ENCODE measurements around the gene CNTNAP2.
A peak's percentile ranks its signal among the peaks of the same experiment; 100 is the strongest.

Gene CNTNAP2

GRCh38 chr7:148142660-148143248, 2026.2 kb downstream of the CNTNAP2 start:
- DNase-seq (ENCODE audit: low read depth), result peak; percentile 66
- no peak overlapping the region for H3K4me3 ChIP-seq (ENCODE audit: low read depth, low read length)
- TF ChIP-seq CTCF (conservative IDR thresholded peaks at IDR 0.05; ENCODE audit: low read depth, low read length), result peak; percentile 63

DNA sequence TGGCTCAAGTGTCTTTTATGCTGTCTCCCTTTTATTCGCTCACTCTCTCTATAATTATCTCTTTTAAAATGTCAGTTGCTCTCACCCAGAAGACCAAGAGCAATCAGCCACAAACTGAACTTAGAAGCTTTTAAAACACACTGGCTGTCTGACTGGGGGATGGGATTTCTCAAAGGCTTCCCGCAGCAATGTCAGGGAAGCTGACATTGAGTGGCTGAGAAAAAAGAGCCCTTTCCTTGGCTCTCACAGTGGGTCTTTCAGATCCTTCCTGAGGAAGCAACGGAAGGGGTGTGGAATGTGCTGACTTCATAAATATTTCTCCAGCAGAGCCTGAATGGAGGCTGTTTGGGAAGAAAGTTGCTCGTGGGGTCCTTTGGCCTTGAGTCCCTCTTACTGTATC, 2028.2 kb downstream of the CNTNAP2 start:
- H3K4me3 ChIP-seq (ENCODE audit: low read depth, low read length), result no peak overlapping the region
- DNase-seq (ENCODE audit: low read depth), result no peak
- TF ChIP-seq CTCF (conservative IDR thresholded peaks at IDR 0.05; ENCODE audit: low read depth, low read length), result no peak

- no peak for DNase-seq (ENCODE audit: low read depth)
- H3K4me3 ChIP-seq (ENCODE audit: low read depth, low read length), result no peak overlapping the region
- TF ChIP-seq CTCF (conservative IDR thresholded peaks at IDR 0.05; ENCODE audit: low read depth, low read length), result no peak
Observed at GRCh38 chr7:148146346-148146745, 2029.7 kb downstream of the CNTNAP2 start.

DNA sequence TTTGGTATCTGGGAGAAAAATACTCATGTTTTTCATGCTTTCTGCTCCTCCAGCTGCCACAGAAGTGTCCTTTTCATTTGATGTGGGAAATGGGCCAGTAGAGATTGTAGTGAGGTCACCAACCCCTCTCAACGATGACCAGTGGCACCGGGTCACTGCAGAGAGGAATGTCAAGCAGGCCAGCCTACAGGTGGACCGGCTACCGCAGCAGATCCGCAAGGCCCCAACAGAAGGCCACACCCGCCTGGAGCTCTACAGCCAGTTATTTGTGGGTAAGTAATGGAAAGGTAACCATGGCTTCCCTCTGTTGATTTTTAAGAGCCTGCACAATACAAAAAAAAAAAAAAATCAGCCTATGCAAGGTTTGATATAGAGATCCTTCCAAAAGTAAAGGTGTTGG, 2030.8 kb downstream of the CNTNAP2 start:
- DNase-seq (ENCODE audit: low read depth), result no peak
- no peak overlapping the region for H3K4me3 ChIP-seq (ENCODE audit: low read depth, low read length)
- TF ChIP-seq CTCF (conservative IDR thresholded peaks at IDR 0.05; ENCODE audit: low read depth, low read length), result no peak

- DNase-seq (ENCODE audit: low read depth), result no peak
- H3K4me3 ChIP-seq (ENCODE audit: low read depth, low read length), result no peak overlapping the region
- TF ChIP-seq CTCF (conservative IDR thresholded peaks at IDR 0.05; ENCODE audit: low read depth, low read length), result no peak
Observed at GRCh38 chr7:148148456-148148855, 2031.9 kb downstream of the CNTNAP2 start.

DNA sequence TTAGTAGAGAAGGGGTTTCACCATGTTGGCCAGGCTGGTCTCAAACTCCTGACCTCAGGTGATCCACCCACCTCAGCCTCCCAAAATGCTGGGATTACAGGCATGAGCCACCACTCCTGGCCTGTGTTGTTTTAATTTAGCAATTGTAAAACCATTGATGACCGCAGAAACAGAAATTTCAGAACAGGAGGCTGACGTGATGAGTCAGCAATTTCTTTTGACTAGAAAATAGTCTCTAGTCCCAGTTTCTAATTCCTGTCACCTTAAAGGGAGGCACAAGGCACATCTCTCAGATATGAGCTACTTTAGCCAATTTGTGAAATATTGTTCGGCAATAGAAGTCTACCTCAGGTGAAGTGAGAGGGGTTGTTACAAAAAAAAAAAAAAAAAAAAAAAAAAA, 2033.1 kb downstream of the CNTNAP2 start:
- no peak for TF ChIP-seq CTCF (conservative IDR thresholded peaks at IDR 0.05; ENCODE audit: low read depth, low read length)
- no peak overlapping the region for H3K4me3 ChIP-seq (ENCODE audit: low read depth, low read length)
- DNase-seq (ENCODE audit: low read depth), result no peak

- no peak for DNase-seq (ENCODE audit: low read depth)
- H3K4me3 ChIP-seq (ENCODE audit: low read depth, low read length), result no peak overlapping the region
- no peak for TF ChIP-seq CTCF (conservative IDR thresholded peaks at IDR 0.05; ENCODE audit: low read depth, low read length)
Observed at GRCh38 chr7:148151778-148152177, 2035.2 kb downstream of the CNTNAP2 start.

Data from choroid plexus epithelial cell (primary cell).